Measurements from ENCODE around the gene HFE.

DNA sequence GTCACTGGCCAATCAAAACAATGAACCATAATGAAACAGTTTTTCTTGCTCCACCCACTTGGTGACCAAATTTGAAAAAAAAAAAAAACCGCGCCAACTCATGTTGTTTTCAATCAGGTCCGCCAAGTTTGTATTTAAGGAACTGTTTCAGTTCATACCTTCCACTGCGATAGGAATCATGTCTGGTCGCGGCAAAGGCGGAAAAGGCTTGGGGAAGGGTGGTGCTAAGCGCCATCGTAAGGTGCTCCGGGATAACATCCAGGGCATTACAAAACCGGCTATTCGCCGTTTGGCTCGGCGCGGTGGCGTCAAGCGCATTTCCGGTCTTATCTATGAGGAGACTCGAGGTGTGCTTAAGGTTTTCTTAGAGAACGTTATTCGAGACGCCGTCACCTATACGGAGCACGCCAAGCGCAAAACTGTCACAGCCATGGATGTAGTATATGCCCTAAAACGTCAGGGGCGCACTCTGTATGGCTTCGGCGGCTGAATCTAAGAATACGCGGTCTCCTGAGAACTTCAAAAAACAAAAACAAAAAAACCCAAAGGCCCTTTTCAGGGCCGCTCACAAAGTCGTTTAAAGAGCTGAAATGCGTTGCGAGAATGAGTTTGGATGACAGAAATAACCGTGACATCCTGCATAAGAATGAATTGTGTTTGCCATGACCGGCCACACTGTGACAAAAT is 16.7 kb downstream of the HFE start:
- TF ChIP-seq, protein P1, sequence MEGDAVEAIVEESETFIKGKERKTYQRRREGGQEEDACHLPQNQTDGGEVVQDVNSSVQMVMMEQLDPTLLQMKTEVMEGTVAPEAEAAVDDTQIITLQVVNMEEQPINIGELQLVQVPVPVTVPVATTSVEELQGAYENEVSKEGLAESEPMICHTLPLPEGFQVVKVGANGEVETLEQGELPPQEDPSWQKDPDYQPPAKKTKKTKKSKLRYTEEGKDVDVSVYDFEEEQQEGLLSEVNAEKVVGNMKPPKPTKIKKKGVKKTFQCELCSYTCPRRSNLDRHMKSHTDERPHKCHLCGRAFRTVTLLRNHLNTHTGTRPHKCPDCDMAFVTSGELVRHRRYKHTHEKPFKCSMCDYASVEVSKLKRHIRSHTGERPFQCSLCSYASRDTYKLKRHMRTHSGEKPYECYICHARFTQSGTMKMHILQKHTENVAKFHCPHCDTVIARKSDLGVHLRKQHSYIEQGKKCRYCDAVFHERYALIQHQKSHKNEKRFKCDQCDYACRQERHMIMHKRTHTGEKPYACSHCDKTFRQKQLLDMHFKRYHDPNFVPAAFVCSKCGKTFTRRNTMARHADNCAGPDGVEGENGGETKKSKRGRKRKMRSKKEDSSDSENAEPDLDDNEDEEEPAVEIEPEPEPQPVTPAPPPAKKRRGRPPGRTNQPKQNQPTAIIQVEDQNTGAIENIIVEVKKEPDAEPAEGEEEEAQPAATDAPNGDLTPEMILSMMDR (conservative IDR thresholded peaks at IDR 0.05 in 1 of 2, IDR thresholded peaks at IDR 0.05 in 1 of 2; ENCODE audit: low read depth in 1 of 2, low read length in 2 of 2) = peak; percentile 30 to 42
- no peak for TF ChIP-seq EZH2 (IDR thresholded peaks at IDR 0.05; ENCODE audit: low read length, missing control alignments)

All from fibroblast of lung (primary cell).